DMS114 treated with DMSO at 0.1 percent for 48 hours (cell line): ENCODE results near the gene ADAP1.

ENCODE experiments used
- DNase-seq: peaks from one replicate; lab custom pipeline; 2025; ENCODE audit not compliant: unreplicated experiment; lab: John Stamatoyannopoulos, UW

ADAP1 gene

GRCh38 chr7:988963-989529 lies 34.6 kb upstream of the ADAP1 start:
- DNase-seq: no peak

DNA sequence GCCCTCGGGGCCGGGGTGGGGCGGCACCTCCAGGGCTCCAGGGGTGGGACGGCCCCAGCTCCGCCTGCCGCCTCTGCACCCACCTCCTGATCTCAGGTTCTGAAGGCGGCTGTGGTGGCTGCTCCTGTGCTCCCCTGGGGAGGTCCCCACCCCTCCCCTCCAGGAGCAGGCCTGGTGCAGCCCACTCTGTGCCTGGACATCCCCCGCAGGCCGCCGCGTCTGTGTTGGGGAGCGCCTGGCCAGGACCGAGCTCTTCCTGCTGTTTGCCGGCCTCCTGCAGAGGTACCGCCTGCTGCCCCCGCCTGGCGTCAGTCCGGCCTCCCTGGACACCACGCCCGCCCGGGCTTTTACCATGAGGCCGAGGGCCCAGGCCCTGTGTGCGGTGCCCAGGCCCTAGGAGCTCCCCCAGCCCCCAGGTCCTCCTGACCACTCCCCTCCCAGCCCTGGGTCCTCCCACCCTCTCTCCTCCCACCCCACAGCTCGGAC lies 34.0 kb upstream of the ADAP1 start:
- DNase-seq: no peak

DNA sequence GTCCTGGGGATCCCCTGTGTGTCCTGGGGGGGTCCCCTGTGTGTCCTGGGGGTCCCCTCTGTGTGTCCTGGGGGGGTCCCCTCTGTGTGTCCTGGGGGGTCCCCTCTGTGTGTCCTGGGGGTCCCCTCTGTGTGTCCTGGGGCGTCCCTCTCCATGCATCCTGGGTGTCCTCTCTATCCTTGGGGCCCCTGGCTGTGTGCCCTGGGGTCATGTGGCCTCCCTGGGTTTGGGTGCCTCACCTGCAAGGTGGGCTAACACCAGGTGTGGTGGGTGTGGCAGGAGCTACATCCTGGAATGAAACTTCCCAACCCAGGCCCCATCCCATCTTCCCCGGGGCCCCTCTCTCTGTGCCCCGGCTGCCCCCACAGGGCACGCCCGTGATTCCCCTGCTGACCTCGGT lies 33.4 kb upstream of the ADAP1 start:
- DNase-seq: no peak

- DNase-seq: no peak
Observed at GRCh38 chr7:986766-987751, 32.6 kb upstream of the ADAP1 start.

DNA sequence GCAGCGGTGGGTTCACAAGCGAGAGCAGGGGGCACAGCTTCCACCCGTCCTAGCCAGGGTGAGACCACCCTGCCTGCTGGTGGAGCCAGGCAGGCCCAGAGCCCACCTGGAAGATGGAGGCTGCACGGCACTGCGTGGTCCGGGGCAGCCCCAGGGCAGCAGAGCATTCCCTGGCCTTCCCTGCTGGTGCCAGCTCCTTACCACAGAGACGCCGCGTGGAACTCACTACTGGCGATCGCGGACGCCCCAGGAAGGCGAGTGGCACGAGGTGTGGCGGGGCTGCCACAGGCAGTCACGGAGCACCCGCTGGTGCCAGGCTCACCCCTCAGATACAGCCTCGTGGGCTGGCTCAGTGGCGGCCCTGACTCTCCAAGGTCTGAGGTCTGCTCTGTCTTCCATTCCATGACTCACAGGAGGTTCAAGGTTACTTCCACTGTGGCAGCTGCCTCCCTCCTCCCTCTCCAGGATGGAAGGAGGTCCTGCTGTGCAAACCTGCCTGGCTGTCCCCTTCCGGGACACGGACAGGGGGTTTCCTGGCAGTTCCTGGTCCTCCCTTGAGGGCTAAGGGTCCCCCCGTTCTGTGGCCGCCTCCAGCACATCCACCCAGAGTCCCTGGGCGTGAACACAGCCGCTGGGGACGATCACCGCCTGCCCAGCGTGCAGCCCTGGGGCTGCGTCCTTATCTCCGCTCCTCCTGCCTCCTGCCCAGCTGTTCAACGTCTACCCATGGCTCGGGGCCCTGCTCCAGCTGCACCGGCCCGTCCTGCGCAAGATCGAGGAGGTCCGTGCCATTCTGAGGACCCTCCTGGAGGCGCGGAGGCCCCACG lies 31.6 kb upstream of the ADAP1 start:
- DNase-seq: no peak

- no peak for DNase-seq
Observed at GRCh38 chr7:985127-985416, 30.6 kb upstream of the ADAP1 start.

GRCh38 chr7:984361-985126 lies 30.1 kb upstream of the ADAP1 start:
- DNase-seq: no peak

DNA sequence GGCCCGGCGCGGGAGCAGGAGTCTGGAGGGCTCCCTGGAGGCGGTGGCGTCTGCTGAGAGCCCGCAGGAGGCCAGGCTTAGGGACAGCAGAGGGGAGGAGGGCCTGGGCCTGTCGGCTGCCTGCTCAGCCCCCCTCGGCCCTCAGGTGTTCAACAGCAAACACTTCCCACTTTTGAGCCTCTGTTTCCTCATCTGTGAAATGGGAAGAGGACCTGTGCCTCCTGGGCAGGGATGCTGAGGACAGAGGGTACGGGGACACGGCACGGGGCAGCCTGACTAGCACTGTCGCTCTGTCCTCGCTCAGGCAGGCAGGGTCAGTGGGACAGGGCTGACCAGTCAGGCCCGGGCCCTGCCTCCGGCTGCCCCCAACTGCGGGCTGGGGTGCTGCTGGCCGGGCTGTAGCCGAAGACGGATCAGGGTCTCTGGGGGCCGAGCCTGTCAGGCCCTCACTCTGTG lies 29.2 kb upstream of the ADAP1 start:
- no peak for DNase-seq

DNA sequence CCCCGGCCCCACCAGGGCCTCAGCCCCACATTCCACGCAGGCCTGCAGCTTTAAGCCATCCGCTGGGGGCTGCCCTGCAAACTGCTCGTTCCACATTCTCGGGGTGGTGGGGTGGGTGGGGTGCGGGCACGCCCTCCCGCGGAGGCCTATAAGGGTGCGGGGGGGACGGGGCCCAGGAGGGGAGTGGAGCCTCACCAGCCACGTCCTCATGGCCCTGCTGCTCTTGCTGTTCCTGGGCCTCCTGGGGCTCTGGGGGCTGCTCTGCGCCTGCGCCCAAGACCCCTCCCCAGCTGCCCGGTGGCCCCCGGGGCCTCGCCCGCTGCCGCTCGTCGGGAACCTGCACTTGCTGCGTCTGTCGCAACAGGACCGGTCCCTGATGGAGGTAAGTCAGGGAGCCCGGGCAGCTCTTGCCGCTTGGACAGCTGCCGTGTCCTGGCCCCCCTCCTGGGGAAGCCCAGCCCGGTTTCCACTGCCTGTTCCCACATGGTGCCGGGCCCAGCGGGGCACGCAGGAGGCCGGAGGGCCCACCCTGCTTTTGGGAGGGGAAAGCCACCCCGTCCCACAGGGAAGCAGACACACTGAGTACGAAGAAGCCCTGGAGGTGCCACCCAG lies 28.6 kb upstream of the ADAP1 start, which contains the start of gene CYP2W1:
Gene CYP2W1, plus strand, starts transcription at position 178 of the 612 bp plus-strand sequence. Its CDS starts 31 bp downstream, at position 209.
- DNase-seq: no peak

DNA sequence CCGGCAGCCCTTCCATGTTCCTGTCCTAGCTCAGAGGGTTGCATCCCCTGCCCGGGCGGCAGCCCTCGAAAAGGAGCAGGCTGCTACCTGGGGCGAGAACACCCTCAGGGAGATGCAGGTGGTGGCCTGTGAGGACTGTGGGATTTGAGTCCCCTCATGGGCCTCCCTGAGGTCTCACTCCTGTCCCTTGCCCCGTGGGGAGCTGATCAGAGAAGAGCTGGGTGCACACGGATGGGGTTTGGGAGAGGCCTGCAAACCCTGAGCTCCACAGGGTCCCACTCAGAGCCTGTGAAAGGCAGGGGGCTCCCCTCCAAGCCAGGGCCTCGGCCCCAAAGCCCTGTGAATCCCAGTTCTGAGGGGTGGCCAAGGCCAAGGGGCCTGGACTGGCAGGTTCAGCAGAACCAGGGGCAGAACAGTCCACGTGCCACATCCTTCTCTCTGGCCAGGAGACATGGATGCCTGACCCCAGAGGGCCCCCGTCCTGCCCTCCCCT lies 28.1 kb upstream of the ADAP1 start:
- DNase-seq: no peak

GRCh38 chr7:981793-982510 lies 27.5 kb upstream of the ADAP1 start:
- no peak for DNase-seq

DNA sequence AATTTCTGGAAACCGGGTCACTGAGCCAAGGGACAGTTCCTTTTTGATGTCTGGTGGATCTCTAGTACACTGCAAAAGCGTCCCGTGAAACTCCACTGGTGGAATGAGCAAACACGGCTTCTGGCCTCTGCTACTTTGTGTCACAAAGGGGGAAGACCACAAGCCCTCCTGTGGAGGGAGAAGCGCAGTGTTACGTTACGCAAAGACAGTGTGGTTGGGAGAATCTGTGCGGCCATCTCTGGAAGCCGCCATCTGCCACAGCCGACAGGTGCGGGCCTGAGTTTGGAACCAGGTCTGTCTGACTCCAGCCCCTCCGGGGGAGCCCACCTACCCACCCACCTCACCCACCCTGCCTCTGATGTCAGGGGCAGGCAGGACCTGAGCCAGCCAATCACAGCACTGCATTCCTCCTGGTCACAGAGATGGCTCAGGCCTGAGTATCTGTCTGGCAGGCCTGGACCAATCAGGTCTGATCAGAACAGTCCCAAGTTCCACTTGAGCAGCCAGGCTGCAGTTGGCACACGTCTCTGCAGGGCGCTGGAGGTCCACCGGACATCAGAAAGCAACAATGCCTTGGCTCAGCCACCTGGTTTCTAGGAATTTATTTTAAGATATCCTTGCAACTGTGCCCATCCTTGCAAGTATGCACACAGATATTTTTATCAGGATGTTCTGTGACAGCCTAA lies 25.5 kb upstream of the ADAP1 start:
- no peak for DNase-seq

GRCh38 chr7:979151-979550 lies 24.7 kb upstream of the ADAP1 start:
- no peak for DNase-seq

DNA sequence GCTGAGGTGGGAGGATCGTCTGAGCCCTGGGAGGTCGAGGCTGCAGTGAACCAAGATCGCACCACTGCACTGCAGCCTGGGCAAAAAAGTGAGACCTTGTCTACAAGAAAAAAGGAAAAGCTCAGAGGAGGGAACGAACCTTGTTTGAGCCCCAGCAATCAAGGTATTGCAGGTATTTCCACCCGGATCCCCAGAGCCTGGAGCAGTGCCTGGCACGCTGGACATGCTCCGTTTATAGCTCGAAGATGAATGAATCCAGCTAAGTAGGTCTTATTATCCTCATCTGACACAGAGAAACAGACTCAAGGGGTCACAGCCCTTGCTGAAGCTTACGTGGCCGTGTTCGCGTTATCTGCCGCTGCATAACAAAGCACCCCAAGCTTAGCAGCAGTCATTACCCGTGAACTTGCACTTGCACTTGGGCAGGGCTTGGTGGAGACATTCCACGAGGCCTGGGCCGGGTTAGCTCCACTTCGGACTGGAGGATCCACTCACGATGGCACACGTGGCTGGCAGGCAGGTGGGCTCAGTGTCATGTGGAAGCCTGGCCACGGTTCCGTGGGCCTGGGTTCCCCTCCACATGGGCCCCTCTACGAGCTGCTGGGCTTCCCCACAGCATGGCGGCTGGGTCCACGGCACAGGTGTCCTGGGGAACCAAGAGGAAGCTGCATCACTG lies 24.1 kb upstream of the ADAP1 start:
- no peak for DNase-seq

- no peak for DNase-seq
Observed at GRCh38 chr7:978049-978346, 23.5 kb upstream of the ADAP1 start.

GRCh38 chr7:977326-978048 lies 23.0 kb upstream of the ADAP1 start:
- no peak for DNase-seq

DNA sequence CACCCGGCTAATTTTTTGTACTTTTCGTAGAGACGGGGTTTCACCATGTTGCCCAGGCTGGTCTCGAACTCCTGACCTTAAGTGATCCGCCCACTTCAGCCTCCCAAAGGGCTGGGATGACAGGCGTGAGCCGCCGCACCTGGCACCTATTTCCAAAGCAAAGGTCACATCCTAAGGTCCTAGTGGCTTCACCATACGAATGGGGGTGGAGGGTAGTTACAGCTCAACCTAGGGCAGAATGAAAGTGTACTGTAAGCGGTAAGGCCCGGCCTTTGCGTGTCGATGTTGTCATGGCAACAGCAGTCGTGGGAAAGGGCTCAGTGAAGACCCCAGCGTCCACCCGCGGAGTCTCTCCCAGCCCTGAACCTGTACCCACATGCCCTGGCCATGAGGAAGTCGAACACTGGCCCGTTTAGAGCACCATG lies 22.4 kb upstream of the ADAP1 start:
- DNase-seq: no peak
